ENCODE results near the gene SLC7A4.
A peak's percentile ranks its signal among the peaks of the same experiment; 100 is the strongest.

Gene SLC7A4

DNA sequence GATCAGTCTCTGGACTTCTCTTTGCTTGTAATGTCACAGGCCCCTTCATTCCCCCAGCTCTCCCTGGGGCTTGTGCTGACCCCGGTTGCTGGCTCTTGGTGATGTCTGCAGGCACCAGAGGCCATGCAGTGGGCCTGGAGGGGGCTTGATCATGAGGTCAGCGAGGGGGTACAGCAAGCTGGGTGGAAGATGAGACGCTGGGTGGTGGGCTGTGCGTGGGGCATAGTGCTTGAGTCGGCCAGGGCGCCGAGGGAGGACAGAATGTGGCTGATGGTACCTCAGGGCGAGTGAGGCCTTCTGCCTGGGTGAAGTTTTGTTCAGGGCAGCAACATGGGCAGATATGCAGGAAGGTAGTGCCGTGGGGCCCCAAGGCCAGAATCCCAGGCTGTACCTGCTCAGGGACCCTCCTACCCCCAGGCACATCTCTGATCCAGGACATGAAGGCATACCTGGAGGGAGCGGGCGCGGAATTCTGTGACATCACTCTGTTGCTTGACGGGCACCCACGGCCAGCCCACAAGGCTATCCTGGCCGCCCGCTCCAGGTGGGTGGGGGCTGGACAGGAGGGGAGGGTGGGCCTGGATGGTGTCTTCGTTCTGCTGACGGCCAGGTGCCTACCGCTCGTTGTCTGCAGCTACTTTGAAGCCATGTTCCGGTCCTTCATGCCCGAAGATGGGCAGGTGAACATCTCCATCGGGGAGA is 36.9 kb downstream of the SLC7A4 start:
- DNase-seq, result no peak

DNA sequence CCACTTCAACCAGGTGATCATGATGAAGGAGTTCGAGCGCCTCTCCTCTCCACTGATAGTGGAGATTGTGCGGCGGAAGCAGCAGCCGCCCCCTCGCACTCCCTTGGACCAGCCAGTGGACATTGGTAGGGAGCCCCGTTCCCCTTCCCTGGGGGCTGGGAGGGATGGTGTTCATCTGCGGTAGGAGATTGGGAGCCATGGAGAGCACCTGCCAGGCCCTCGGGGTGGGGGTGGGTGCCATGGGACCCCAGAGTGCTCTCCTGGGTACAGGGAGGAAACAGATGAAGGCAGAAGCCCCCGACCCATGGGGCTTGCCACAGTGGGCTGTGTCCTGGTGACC is 37.5 kb downstream of the SLC7A4 start:
- no peak for DNase-seq

DNA sequence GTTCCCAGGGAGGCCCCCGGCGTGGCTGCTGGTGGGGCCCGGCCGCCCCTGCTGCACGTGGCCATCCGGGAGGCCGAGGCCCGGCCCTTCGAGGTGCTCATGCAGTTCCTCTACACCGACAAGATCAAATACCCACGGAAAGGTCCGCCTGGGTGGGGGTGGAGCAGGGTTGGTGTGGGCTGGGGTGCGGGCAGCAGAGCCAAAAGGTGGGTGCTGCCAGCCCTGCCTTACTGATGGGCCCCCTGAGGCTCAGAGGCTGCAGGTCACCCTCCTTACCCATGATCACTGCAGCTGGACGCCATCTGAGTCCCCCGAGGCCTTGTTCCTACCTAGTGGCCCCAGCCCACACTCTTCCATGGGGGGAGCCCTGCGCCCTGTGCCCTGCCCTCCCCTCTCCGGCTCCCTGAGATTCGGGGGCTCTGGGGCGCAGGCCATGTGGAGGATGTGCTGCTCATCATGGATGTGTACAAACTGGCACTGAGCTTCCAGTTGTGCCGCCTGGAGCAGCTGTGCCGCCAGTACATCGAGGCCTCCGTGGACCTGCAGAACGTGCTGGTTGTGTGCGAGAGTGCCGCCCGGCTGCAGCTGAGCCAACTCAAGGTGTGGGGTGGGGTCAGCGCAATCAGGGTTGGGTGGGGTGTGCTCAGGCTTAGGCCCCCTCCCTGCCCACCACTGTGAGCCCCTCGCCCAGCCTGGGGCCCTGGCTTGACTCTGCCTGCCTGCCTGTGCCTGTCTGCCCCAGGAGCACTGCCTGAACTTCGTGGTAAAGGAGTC is 38.0 kb downstream of the SLC7A4 start:
- no peak for DNase-seq

DNA sequence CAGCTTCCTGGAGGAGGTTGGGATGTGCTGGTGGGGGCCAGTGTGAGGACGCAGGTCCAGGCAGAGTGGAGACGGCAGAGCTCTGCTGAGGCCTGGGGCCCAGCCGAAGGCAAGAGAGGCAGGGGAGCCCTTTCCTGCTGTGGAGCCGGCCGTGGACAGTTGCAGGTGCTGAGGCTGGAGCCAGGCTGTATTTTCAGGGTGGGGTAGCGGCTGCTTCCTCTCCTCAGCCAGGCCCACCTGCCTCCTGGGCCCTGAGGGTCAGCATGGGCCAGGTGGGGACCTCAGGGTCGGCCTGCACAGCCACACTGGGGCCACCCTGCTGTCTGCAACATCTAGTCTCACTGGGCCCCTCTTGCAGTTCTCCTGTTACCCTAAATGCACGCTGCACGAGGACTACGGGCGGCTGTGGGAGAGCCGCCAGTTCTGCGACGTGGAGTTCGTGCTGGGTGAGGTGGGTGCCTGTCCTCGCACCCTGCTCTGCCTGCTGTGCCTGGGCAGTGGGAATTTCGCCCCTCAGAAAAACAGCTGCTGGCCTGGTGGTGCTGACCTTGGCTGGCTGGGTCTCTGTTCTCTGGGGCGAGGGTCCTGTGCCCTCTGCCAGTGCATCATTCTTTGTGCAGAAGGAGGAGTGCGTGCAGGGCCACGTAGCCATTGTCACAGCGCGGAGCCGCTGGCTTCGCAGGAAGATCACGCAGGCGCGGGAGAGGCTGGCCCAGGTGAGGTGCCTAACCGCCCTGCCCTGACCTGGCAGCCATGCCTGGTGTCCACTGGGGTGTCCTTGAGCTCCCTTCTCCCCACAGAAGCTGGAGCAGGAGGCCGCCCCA is 38.8 kb downstream of the SLC7A4 start:
- no peak for DNase-seq

DNA sequence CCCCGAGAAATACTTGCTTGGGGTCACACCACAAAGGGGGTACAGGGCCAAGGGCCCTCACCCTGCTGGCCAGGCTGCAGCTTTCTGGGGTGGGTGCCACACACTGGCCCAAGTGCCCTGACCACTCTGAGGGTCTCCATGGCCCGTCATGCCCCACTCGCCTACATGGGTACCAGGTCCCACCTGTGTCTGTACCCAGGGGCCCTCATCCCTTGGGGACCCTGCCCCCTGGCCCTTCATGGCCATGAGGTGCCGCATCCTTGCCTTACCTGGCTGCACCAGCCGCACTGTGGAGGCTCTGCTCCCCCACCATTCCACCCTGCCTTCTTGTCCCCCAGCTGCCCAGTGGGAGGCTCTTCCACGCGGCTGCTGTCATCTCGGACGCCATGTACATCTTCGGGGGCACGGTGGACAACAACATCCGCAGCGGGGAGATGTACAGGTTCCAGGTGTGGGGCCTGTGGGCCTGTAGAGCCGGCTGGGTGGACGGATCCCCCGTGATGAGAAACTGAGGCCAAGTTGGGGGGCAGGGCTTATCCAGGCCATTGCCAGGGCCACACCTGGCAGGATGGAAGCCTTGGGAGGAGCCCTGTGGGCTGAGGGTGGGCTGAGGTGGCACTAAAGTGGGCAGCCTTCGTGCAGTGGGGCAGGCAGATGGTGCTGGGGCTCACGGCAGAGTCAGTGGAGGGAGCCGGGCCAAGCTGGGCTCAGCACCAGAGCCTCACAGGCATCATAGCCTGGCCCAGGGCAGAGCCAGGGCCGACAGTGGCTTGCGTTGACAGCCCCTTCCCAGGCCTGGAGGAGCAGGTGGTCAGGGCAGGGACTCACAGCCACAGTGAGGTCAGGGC is 39.7 kb downstream of the SLC7A4 start:
- no peak for DNase-seq

DNA sequence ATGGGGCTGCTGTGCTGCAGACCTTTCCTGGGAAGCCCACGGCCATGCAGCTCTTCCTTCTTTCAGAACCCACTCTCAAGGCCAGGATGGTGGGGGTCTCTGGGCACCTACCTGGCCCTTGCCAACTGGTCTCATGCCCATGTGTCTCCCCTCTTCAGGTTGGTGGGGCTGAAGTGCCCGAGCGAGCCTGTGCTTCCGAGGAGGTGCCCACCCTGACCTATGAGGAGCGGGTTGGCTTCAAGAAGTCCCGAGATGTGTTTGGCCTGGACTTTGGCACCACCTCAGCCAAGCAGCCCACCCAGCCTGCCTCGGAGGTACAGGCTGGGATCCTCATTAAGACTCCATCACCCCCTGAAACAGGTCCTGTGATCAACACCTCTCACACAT is 40.3 kb downstream of the SLC7A4 start:
- DNase-seq, result no peak

DNA sequence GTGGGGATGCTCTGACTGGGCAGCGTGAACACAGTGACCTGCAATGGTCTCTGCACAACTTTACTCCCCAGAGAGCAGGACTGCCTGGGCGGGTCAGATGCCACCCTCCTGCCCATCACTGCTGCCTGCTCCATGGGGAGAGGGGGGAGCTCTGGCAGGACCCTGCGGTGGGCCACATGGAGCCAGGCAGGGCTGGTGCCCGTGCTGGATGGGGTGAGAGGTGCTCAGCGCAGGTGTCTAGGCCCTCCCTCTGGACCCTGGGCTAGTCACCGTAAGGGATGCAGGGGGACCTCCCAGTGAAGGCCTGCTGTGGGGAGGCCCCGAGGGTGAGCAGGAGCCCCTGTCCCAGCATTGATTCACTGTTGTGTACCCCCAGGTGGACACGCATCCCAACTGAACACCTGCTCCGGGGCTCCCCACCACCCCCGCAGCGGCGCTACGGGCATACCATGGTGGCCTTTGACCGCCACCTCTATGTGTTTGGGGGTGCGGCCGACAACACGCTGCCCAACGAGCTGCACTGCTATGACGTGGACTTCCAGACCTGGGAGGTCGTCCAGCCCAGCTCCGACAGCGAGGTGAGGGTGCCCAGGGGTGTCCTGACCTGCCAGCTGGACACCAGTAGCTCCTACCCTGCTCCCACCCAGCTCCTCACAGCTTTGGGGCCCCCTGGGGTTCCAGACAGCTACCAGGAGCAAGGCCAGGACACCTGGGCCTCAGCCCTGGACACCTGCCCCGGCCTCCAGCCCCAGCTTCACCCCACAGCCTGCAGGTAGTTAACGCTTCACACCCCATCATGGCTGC is 40.9 kb downstream of the SLC7A4 start:
- no peak for DNase-seq

DNA sequence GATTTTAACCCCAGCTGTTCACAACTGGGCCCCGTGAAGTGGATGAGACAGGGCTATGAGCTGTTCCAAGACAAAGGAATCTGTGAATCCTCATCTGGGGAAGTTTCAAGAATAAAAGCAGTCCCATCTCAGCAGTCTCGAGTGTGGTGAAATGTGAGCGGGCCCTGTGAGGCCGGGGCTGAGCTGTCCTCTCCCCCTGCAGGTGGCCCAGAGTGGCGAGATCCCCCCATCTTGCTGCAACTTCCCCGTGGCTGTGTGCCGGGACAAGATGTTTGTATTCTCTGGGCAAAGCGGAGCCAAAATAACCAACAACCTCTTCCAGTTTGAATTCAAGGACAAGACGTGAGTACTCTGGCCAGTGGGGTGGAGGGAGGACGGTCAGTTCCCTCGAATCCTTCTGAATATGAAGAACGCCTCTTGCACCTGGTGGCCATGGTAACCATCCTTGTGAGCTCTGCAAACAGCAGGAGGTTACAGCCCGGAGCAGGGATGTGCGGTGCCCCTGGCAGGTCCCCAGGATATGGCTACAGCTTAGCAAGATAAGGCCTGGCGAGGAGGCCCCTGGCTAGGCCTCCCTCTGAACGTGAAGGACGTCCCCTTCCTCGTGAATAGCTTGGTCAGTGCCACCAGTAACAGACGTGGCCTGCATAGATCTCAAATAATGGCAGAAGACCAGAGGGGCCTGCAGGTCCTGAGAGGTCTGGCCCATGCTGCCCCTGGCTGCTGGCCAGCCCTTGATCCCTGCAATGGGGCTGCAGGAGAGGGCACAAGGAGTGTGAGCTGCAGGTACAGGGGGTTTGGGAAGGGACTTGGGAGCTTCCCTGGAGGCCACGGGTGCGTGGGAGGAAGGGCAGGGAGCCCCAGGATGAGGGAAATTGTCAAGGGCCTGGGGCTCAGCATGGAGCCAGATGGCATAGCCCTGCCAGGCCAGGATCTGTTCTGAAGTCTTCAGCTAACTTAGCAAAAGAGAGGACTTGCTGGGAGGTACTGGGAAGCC is 41.9 kb downstream of the SLC7A4 start:
- no peak for DNase-seq

DNA sequence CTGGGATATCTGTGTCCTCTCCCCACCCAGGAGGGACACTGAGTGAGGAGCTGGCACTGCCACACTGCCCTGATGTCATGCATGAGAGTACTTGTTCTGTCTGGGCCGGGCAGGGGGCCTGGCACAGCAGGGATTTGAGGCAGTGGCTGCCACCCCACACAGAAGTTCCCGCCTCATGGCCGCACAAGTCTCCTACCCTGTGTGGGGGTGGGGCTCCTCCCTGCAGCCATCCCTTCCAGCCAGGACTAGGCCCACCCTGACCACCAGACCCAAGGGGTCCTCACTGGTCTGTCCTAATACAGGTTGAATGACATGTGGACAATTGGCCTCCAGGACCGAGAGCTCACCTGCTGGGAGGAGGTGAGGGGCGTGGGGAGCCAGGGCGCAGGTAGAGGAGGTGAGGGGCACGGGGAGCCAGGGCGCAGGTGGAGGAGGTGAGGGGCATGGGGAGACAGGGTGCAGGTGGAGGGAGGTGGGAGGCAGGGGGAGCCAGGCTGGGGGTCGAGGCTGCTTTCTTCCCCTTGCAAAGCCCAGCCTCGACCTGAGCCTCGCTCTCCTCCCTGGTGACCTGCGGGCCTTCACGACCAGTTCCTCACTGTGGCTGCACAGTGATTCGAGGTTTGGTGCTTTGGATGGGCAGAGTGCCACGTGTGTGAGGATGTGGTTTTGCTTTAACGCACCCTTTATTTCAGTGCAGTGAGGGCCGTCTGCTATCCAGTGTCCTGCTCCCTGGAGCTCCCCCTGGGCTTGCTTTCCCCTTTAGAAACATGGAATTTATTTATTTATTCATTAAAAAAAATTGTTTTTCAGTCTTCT is 42.8 kb downstream of the SLC7A4 start:
- no peak for DNase-seq

DNA sequence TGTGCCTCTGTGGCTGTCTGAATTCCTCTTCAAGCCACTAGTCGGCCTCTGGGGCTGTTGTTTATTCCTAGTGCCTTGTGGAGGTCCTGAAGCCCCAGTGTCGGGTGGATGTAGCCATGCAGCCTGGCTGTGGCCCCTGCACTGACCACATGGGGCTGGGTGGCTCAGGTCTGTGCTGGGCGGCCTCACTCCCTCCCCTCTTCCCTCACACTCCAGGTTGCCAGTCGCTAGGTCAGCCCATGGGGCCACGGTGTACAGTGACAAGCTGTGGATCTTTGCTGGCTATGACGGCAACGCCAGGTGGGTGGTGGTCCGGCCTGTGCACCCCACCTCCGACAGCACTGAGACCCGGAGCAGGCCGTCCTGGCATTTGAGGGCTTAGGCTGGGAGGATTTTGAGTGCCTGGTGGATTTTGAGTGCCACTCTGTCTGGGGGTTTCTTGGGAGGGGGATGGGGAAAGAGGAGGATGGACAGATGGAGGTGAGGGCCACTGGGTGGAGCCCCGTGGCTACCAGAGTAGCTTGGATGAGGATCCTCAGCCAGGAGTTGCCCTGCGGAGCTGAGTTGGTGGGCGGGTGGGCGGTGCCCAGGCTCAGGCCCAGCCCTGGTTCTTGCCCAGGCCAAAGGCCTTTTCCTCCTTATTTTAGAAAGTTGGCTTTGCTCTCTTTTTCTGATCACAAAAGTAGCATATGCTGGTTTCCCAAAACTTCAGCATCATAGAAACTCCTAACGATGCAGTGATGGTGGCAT is 43.6 kb downstream of the SLC7A4 start:
- no peak for DNase-seq

DNA sequence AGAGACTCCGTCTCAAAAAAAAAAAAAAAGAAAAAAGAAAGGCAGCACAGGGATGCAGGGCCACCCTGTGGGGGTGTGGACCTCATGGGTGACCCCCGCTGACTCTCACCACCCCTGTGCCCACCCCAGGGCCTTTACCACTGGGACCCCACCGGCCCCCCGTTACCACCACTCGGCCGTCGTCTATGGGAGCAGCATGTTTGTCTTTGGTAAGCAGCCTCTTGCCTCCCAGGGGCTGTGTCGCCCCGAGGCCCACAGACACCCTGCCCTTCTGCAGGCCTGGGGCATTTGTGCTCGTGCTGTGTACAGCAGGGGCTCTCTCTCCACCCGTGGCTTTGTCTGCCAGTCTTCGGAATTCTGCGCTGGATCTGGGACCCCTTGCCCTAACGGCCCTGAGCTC is 45.0 kb downstream of the SLC7A4 start:
- no peak for DNase-seq

DNA sequence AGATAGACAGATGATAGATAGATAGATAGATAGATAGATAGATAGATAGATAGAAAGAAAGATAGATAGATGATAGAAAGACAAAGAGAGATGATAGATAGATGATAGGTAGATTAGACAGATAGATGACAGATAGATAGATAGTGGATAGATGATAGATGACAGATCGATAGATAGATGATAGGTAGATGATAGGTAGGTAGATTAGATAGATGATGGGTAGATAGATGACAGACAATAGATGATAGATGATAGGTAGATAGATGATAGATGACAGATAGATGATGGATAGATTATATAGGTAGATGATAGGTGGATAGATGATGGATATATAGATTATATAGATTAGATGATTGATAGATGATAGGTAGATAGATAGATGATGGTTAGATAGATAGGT is 46.0 kb downstream of the SLC7A4 start:
- no peak for DNase-seq

DNA sequence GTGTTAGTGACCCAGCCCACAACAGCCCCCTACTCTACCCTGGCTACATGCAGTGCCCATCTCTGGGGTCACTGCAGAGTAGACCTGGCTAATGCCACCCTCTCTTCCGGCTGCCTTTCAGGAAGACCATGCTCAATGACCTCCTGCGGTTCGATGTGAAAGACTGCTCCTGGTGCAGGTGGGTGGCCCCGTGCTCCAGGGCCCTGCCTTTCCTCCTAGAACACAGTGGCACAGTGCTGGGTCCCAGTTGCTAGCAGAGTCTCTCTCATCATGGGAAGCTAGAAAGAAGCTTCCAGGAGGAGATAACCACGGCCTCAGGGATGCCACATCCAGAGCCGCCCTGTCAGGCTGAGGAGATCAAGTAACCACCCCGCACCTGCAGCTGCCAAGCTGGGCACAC is 46.6 kb downstream of the SLC7A4 start:
- DNase-seq, result no peak

DNA sequence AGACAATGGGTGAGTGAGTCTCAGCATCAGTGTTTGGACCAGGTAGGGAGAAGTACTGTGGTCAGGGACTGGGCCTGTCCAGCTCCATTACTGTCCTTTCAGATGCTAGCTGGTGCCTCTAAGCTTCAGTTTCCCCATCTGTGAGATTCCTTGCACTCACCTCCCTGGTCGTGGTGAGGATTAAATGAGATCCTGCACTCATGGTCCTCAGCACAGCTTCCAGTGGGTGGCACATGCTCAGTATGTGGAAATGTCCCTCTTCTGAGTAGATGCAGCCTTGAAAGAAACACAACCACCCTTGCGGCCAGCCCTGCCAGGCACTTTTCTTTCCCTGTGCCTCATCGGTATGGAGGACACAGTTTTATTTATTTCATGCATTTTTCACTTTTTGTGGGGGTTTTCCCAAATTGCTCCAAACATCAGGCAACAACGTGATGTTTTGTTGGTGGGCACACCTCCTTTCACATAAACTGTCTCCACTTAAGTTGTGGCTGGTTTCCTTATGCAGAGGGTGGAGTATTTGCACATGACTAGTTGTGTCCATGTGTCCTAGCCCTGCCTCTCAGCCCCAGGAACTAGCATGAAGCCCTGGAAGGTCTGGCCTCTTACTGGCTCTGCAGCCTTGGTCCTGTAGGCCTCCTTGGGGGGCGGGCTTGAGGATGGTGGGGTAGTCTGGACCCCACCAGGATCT is 49.1 kb downstream of the SLC7A4 start:
- no peak for DNase-seq

DNA sequence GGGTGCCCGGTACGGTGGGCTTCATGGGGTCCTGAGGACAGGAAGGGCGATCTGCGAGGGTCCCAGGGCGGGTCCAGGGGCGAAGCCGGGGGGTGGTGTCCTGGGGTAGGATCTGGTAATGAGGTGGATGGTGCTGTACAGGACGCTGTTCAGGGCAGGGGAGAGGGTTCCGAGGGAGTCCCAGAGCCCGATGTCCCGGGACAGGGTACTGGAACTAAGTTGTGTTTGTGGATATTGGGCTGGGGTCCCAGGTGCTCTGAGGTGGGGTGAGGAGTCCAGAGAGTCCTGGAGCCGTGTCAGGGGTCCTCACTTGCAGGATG is 49.8 kb downstream of the SLC7A4 start:
- no peak for DNase-seq

DNA sequence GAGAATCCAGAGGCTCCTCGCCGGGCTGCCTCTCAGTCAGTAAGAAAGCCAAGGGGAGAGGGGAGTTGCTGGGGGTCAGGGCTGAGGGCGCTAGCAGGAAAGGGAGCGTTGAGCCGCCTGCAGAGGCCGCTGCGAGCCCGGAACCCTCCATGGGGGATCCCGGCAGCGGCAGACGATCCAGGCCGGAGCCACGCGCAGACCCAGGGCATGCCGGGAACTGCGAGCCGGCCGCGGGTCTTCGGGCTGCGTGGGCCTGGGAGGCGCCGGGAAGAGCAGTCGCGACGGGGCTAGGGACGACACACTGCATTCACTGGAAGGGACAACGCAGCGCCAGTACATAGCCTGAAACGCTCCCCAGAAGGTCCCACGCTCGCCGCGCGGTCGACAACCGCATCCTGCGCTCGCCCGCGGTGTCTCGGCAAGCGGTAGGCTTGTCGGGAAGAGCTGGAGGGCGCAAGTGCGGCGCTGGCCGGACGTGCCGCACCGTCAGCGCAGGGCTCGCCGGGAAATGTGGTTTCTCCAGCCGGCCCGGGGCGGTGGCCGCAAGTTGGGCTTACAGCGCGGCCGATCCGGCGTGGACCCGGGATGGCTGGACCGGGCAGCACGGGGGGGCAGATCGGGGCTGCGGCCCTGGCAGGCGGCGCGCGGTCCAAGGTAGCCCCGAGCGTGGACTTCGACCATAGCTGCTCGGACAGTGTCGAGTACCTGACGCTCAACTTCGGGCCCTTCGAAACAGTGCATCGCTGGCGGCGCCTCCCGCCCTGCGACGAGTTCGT is 50.4 kb downstream of the SLC7A4 start, which contains the start of gene LZTR1:
Gene LZTR1, plus strand, starts transcription at position 511 of the 776 bp plus-strand sequence. Its CDS starts 75 bp downstream, at position 586.
- peak; percentile 60 for DNase-seq

DNA sequence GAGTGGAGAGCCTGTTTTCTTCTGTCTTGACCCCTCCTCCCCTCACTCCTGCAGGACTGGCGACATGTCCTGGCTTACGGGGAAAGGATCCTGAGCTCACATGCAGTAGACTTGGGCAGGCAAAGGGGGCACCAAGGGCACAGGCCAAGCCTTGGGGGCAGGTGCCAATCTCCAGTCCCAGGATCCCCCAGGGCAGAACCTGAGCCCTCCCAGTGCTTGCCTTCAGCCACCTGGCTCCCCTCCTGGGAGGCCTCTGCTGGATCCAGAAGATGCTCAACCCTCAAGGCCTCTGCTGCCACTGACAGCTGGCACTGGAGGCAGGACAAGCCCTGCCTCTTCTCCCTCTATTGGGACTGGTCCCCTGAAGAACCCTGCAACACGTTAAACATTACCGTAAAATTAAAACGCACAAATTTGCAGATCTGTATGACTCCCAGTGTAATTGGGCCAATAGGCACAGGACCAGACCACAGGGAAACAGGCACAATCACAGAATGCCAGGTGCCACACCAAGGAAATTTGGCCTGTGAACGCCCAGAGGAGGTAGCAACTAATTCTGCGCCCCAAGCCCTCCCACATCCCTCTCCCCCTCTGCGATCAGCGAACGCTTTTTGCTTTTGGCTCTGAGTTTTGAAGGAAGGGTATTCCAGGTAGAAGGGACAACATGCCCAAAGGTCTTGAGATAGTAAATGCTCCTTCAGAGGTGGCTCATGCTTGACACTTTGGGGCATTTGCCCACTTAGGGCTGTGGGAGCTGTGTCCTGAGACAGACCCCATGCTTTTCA is 51.2 kb downstream of the SLC7A4 start:
- DNase-seq, result no peak
